ENCODE results near the gene CAPZB.

The CAPZB gene

DNA sequence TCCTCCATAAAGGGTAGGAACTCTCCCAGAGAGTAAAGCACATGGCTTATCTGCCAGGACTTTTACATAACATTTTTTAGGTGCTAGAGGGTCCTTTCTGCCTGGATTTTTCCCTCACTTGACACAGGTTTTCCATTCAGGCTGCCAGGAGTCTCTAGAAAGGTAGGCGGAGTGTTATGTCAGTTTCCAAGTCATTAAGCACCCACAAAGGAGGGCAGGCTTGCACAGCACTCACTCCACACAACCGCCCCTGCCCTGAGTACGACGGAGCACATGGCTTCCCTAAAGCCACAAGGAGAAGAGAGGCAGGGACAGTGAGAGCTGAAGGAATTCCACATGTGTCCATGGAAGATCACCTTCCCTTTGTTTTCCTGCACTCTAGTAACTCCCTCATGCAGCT is 55.7 kb downstream of the CAPZB start:
- DNase-seq (ENCODE audit: low read depth): no peak

DNA sequence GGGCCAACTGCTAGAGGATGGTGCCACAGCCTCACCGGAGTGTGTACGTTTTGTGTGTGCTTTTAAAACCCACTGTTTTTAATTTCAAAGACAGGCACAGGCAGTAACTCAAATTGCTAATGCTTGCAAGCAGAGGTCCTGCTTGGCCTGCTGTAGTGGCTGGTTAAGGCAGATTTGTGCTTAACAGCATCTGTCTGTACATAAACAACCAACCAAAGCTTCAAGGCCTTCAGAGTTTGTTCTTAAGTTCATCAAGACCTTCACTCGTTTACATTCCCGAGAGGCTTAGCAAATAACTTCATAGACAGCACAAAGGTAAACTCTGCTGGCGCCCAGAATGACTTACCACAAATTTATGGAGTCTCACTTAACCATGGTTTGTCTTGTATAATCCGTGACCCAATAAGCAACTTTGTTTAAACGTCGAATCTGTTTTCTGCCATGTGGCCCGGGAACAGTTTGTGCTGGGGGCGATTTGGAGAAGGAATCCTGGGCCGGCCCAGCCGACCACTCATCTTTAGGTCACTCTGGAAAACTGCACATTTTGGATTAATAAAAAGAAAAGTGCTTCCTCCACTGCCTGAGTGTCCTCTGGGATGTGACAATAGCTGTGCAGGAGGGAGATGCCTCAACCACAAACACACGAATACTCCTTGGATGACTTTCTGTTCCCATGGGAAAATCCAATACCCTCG is 58.1 kb downstream of the CAPZB start:
- no peak for DNase-seq (ENCODE audit: low read depth)

DNA sequence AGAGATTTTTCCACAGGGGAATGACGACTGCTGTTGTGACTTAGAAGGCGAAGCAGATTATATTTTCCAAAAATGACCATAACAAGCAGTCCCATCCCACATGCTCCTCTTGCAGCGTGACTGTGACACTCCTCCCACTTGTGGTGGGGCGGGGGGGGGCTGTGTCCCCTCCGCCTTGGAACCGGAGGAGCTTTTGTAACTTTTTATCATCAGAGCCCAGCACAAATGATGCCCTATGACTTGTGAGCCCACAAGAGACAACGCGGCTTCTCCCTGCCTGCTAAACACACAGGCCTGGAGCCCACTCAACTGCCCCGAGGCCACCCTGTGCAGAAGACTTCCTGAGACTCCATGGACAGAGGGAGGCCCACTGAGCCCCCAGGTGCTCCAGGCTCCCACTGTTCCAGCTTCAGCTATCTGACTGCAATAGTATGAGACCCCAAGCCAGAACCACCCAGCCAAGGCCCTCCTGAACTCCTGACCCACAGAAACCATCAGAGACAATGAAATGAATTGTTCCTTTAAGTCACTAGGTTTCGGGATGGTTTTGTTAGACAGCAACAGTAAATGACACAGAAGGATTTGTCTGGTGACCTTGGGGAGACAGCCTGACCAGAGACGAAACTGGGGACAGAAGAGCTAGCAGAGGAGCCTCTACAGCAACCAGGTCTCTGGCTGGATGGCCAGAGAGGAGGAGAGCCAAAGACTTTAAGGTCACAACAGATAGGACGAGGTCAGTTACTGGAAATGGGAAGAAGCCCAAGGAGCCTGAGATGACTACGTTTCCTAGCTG is 58.8 kb downstream of the CAPZB start:
- no peak for DNase-seq (ENCODE audit: low read depth)

DNA sequence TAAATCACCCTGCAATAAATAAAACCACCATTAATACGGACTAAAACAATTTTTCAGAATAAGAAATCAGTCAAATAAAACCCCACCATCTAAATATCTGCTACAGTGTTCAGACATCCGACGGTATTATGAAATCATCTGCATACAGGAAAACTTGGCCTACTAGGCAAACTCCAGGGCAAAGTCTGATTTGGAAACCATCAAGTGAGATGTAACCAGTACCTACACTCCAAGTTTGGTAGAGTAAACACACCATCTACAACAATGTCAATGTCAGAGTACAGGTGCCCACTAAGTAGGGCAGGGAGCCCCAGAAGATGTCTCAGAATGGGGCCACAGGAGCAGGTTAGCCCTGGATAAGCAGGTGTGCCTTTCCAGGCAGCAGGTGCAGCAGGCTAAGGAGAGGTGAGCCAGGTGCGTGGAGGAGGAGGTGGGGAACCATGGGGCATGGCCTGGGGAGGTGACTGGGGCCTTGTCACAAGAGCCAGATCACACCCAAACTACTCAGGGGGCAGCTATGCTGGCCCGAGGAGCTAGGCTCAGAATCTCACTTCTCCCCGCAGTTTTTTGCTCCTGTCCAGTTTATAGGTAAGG is 59.6 kb downstream of the CAPZB start:
- no peak for DNase-seq (ENCODE audit: low read depth)

DNA sequence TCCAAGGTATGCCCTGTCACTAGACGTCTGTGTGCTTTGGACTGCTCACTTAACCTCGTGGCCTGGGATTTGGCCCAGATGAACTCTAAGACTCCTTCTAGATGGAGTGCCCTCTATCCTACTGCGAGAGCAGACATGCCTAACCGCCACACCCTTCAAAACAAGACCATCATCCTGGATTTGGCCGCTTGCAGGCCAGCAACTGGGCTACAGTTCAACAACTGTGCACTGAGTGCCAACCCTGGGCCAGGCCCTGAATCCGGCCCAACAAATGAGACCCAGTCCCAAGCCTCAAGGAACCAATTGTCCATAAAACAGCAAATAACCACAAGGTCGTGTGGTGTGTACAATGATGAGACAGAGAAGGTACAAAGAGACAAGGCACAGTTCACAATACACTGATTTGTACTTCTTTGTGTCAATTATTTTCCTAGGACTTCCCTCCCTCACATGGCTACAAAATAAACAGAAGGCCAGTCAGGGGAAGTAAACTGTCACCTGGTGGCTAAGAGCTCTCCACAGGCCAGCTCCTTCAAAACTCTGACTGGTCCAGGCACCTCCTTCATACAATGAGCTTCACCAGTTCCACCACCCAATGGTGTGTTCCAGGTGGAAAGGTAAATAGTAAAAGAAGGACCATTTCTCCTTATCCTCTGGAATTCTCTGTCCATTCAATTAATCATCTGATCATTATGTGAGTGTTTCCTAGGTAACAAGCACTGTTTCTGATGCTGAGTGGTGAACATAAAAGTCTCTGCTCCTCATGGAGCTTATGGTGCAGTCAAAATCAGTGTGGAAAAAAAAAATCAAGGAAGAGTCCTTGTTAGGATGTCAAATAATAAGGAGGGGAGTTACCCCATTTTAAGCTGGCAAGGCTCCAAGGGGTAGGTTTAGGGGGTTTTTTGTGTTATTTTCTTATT is 60.4 kb downstream of the CAPZB start:
- no peak for DNase-seq (ENCODE audit: low read depth)

DNA sequence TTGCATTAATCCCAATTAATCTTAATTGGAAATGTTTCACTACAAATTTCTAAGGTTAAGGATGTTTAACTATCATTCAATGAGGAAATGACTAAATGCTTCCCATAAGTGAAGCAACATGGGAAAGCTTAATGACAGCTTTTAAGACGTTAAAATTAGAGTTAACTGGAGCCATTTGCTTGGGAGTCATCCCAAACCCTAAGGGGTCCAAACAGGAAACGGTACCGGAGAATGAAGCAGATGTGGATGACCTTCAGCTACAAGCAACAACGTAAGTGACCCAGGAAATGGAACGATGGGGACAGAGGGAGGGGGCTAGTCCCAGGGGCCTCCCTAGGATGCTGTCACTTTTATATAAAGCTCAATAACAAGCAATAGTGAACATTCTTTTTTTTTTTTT is 62.2 kb downstream of the CAPZB start:
- DNase-seq (ENCODE audit: low read depth): no peak

DNA sequence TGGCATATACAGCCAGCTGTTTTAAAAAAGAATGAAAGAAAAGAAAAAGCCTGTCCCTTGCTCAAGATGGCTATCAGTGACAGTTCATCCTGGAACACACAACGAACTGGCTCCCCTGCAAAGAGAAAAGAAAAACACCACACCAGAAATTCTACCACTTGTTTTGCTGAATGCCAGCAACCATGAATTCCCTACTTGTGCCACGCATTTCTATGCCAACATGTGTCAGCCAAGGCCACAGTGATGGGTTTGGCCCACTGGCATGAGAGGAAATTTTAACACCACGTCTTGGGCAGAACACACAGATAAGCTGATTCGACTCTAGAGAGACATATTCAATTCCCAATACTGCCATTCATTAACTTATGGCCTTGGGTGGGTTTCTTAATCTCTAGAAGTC is 64.0 kb downstream of the CAPZB start:
- DNase-seq (ENCODE audit: low read depth): no peak

DNA sequence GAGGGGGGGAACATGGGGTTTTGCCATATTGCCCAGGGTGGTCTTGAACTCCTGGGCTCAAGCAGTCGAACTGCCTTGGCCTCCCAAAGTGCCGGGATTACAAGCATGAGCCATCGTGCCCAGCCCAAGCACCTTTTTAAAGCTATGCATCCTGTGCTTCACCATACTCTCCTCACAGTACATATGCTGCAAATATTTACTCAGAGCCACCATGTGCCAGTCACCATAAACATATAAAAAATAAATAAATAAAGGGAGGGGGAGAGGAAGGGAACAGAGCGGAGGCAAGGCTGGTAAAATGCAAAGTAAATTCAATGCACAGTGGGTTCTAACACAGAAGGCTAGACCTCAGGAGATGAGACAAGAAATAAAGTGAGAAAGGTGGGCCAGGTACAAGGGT is 64.7 kb downstream of the CAPZB start:
- no peak for DNase-seq (ENCODE audit: low read depth)

DNA sequence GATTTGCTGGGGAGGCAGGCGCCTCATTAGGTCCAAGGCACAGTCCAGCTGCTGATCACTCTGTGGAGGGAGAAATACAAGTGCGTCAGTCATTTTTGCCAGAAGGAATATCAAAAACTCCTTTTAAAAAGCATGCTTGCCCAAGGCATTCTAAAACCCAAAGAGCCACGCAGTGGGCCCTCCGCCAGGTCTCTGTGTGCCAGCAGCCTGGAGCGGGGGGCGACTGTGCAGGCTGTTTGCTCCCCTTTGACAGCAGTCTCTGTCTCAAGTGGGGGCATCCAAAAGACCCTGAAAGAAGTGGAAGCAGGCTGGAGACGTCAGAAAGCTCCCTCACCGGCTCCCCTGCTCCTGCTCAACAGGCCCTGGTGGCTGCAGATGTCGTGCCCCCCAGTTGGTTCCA is 65.6 kb downstream of the CAPZB start:
- DNase-seq (ENCODE audit: low read depth): no peak

DNA sequence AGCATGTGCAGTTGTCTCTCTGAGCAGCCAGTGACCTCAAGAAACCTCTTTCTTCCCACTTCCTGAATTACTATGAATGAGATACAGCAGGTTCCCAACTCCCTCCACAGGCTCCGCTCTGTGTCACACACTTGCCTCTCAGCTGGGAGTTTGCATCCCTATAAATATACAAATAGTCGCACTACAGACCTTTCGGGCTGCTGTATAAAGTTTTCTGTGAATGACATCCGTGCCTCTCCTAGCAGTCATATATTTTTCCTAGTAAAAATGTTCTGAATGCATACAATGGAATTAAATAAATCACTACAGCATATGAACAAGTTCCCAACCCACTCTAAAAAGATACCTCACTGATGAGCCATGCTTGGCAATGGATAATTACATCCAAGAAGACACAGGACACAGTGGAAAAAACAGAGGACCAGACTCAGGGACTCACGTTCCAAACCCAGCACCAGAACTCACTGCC is 66.8 kb downstream of the CAPZB start:
- DNase-seq (ENCODE audit: low read depth): no peak

DNA sequence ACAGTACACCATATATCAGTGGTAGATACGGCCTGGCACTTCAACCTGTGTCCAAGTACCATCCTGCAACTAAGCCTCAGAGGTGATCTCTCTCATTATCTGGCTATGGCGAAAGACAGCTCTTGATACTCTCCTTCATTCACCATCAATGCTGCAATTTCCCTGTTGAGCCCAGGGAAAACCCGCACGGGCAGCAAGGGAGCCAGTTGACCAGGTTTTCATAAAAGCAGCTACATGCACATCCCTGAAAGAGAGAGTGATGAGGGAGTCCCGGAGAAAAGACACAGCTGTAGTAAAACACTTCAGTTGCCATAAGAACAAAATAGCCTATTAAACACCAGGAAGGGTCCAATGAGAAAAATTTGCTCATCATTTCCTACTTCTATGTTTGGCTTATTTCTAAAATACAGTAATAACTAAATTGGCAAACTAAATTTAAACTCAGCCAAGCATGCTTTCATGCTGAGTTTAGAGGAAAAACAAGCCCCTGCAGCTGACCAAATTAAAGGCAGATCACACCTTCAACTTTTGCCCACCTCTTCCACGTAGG is 68.3 kb downstream of the CAPZB start:
- DNase-seq (ENCODE audit: low read depth): no peak

DNA sequence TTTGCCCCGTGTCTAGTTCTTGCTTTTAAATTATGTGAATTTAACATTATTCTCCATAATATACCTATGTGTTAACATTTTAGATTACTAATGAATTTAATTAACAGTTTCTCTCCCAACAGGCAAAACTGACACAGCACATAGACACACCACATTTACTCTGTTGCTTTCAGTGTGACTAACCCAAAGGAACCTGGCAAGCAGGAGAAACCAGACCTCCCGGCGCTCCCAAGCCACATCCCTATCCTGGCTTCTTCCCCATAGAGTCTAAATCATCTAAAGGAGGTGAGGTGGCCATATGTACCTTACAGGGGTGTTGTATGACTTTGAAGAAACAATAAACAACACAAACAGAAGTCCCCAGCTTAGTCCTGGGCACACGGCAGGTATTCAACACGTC is 69.2 kb downstream of the CAPZB start:
- no peak for DNase-seq (ENCODE audit: low read depth)

DNA sequence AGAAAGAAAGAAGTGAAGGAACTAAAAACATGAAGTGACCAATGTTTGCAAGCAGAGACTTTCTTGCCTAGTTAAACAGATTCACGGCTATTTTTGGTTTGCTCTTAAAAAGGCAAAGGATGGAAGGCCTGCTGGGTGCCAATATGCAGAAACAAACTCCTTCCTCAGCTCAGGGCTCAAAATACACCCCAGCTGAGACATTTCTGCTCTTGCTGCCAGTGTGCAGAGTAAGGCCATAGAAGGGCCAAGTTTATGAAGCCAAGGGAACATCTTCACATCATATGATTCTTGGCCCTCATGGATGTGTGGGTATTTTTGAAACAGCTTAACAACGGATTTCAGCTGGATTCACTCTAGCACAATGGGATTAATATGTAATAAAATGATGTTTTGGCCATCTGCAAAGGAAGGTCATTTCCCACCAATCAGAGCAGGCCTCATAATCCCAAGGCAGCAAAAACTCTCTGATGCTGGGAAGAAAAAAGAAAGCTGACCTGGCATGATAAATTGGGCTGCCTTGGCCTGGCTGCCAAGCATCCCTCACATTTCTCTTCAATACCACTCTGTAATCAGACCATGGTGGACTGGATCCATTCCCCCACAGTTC is 70.7 kb downstream of the CAPZB start:
- DNase-seq (ENCODE audit: low read depth): no peak

DNA sequence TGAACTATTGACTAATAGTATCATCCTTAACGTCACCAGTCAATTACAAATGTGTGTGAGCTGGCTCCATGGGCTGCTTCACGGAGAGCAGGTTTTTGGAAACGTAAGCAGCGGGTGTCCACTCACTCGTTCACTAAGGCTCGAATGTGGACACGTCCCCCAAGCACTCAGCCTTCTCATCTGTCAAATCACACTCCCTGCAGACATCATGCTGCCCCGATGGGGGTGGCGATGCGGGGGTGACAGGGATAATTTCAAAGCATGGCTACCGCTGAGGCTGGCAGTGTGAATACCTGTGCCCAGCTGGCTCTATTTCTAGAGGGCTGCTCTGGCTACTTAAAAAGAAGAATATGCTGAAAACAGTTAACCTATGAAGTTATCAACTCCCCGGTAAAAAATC is 71.3 kb downstream of the CAPZB start:
- no peak for DNase-seq (ENCODE audit: low read depth)

DNA sequence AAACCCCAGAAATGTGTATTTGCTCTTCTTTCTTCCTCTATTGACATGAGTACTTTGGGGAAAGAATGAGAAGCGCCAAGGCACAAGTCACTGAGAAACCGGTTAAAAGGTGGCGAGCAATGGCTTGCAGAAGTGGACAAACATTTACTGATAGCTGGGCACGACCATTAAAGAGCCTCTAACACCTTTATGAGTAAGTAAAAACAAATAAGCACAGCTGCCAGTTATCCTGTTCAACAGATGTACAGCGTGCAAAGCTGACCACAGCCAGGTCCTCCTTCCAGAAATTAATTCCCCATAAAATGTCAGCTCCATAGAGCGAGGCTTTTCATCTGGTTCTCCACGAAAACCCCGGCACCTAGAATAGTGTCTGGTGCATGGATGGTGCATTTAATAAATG is 72.7 kb downstream of the CAPZB start:
- DNase-seq (ENCODE audit: low read depth): no peak

DNA sequence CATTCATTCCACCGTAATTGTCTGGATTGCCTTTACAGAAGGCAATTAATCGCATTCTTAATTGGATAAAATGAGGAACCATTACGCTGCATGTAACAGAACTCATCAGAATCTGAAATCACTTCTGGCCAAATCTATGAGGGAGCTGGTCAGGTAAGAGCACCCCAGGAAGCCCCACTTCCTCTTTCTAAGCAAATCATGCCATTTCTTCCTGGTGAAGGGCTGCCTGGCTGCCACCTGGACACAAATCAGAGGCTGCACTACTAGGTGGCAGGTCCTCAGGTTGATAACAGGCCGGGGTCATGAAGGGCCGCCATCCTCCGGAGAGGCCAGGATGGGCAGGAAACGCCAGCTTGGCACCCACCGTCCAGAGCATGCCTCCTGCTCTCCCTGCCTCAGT is 73.7 kb downstream of the CAPZB start:
- DNase-seq (ENCODE audit: low read depth): no peak

DNA sequence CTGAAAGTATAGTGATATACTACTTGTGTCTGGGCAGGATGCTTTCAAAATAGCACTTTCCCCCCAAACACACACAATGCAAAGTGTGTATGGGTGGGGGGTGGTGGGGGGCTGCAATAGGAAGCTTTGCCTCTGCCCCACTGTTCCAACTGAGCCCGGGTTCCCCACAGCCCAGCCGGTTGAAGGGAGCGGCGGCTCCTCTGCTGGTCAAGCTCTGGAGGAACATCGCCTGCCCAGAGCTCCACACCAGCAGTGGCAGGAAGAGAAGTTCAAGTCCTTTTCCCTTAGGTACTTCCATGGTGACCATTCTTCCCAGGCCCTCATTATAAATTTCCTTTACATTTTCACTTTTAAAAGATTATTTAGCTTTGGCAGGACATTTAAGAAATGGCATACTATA is 74.9 kb downstream of the CAPZB start:
- DNase-seq (ENCODE audit: low read depth): no peak

DNA sequence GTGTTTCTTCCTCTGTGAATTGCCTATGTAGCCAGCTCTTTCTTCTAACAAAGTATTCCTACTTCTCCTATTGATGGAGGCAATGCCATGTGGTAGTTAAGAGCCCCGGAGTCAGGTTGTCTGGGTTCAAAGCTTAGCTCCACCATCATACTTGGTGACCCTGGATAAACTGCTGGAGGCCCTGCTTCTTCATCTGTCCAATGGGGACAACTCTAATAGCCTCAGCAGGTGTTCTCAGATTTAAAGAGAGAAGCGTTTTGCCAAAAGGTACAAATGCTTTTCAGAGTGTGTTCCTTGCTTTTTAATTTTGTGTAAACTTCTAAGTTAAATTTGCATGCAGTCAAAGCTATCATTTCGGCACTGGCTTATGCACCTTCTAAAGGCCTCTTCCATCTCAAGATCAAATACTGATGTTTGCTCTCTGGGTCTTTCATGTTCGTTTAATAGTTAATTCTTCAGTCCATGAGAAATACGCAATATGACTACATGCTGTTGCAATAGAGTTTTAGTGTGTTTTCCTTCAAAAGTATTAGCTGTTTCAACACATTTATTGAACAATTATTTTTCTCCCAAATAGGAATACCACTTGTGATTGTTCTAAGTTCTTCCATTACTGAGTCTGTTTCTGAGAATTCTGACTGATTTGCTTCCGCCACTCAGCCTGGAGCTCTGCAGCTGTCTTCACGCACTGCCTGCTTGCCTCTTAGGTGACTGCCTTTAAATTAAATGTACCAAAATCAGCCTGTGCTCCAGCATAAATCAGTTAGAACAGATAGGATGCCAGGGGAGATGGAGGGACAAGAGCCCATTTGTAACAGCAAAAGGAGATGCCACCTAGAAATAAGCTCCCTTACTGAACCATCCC is 75.6 kb downstream of the CAPZB start:
- no peak for DNase-seq (ENCODE audit: low read depth)

DNA sequence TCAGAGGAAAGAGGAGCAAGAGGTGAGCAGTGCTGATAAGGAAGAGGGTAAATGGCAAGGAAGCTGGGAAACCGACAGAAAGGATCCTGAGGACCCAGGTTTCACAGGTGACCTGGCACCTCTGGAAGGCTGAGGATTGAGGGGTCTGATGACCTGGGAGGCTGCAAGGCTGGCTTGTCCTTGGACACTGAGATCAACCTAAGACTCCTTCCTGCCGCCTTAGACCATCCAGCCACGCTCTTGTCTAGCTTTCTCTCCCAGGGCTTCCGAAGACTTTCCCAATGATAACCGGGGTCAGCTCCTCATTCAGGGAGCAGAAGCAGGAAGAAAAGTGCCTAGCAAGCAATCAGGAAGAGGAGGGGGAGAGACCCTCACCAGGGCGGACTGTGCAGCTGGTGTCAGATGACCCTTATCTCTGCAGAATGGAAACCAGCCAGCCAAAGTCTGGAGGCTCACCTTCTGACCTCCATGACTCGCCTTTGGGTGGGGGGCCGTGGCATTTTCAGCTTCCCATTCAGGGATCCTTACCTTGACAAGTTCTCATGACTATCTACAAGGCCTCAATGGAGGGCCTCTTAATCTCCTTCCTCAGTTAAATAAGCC is 77.7 kb downstream of the CAPZB start:
- no peak for DNase-seq (ENCODE audit: low read depth)

DNA sequence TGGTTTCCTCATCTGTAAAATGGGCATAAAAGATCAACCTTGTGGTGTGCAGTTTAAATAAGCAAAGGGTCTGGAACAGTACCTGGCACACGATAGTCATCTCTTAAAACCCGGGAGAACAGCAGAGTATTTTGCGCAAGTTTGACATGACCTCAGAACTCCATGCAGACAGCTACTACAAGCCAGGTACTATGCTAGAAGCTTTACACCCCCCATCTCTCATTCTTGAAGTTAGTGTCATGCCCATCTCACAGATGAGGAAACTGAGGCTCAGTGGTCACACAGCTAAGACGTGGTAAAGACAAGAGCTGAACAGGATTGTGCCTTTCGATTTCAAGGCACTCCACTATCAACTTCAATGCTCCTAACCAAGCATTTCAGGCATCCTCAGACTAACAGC is 78.7 kb downstream of the CAPZB start:
- DNase-seq (ENCODE audit: low read depth): no peak
